Measurements from ENCODE around the gene WNK4.
"Not testable (repeated sequence)": the region's sequence is repeated elsewhere in the genome, so short reads cannot be mapped to it uniquely, and the experiment has no call there.

WNK4 gene

GRCh38 chr17:42779936-42780850, at the start of gene WNK4:
Gene WNK4, plus strand, starts transcription at chr17:42780610. Its CDS starts 89 bp downstream, at chr17:42780699.
- ATAC-seq: peak; percentile 72
- TF ChIP-seq ARNTL (CRISPR knock-in tag; IDR thresholded peaks at IDR 0.05; ENCODE audit: borderline replicate concordance, low read depth): no peak
- TF ChIP-seq ZFP30 (CRISPR knock-in tag; IDR thresholded peaks at IDR 0.05): no peak
- TF ChIP-seq PATZ1 (CRISPR knock-in tag; IDR thresholded peaks at IDR 0.05; ENCODE audit: borderline replicate concordance): 0 out of 2 replicates have a peak, but pooled peaks have one; percentile 17

- TF ChIP-seq BACH2 (CRISPR knock-in tag; IDR thresholded peaks at IDR 0.05; ENCODE audit: borderline replicate concordance) (no peak), ZFP3 (CRISPR knock-in tag; IDR thresholded peaks at IDR 0.05) (no peak), CSDC2 (CRISPR knock-in tag; IDR thresholded peaks at IDR 0.05) (no peak), ZNF565 (CRISPR knock-in tag; conservative IDR thresholded peaks at IDR 0.05; ENCODE audit: low read depth) (no peak)
- ATAC-seq: no peak
Measured at GRCh38 chr17:42740699-42741098, 39.7 kb upstream of the WNK4 start.

- not testable (repeated sequence) for ATAC-seq
Measured at GRCh38 chr17:42742916-42743315, 37.5 kb upstream of the WNK4 start.

- TF ChIP-seq RARB (CRISPR knock-in tag; IDR thresholded peaks at IDR 0.05) (no peak), ZFP30 (CRISPR knock-in tag; IDR thresholded peaks at IDR 0.05) (no peak), ZFP3 (CRISPR knock-in tag; IDR thresholded peaks at IDR 0.05) (no peak), CREB5 (CRISPR knock-in tag; IDR thresholded peaks at IDR 0.05; ENCODE audit: low read depth) (no peak), TCF4 (CRISPR knock-in tag; IDR thresholded peaks at IDR 0.05; ENCODE audit: borderline replicate concordance) (no peak), CSRNP3 (CRISPR knock-in tag; IDR thresholded peaks at IDR 0.05) (no peak)
- ATAC-seq: peak; percentile 37
Measured at GRCh38 chr17:42743595-42744282, 36.7 kb upstream of the WNK4 start.

- ATAC-seq: peak; percentile 89
- no peak for TF ChIP-seq ESRRG (CRISPR knock-in tag; IDR thresholded peaks at IDR 0.05)
Measured at GRCh38 chr17:42744283-42744805, 36.1 kb upstream of the WNK4 start.

GRCh38 chr17:42744806-42745617, 35.4 kb upstream of the WNK4 start, which contains the start of gene EZH1:
Gene EZH1, minus strand, starts transcription at chr17:42745040. Its CDS starts 16,099 bp downstream, at chr17:42728941.
- peak; percentile 95 for ATAC-seq
- no peak for TF ChIP-seq SNAI2 (CRISPR knock-in tag; IDR thresholded peaks at IDR 0.05)
- no peak for TF ChIP-seq ZC3H10 (CRISPR knock-in tag; IDR thresholded peaks at IDR 0.05)
- TF ChIP-seq RARB (CRISPR knock-in tag; IDR thresholded peaks at IDR 0.05): no peak
- TF ChIP-seq TCF4 (CRISPR knock-in tag; IDR thresholded peaks at IDR 0.05; ENCODE audit: borderline replicate concordance): no peak
- no peak for TF ChIP-seq ZNF8 (CRISPR knock-in tag; IDR thresholded peaks at IDR 0.05)
- no peak for TF ChIP-seq ZNF565 (CRISPR knock-in tag; conservative IDR thresholded peaks at IDR 0.05; ENCODE audit: low read depth)
- no peak for TF ChIP-seq ISL1 (CRISPR knock-in tag; IDR thresholded peaks at IDR 0.05)
- TF ChIP-seq ZNF70 (CRISPR knock-in tag; IDR thresholded peaks at IDR 0.05): no peak
- no peak for TF ChIP-seq ZFP30 (CRISPR knock-in tag; IDR thresholded peaks at IDR 0.05)
- TF ChIP-seq TSHZ2 (CRISPR knock-in tag; IDR thresholded peaks at IDR 0.05): no peak
- no peak for TF ChIP-seq CSRNP3 (CRISPR knock-in tag; IDR thresholded peaks at IDR 0.05)
